GM23338 (cell line): Measurements from ENCODE around the gene WDR17. TPM values are rescaled to one million over a fixed set of nuclear protein-coding genes. Genes with fewer than 3 reads are reported as not detected.

Experiments used
- ATAC-seq: fragments of 200-7000 bp; cut with Tn5 transposase; 3 replicates; pipeline ENCODE4 v1.9.1; 2020
- DNase-seq: peaks from one replicate; pipeline ENCODE4 v3.0.0-alpha.2; 2015; ENCODE audit warnings: low spot score
- H2AFZ ChIP-seq: fragments of 200-600 bp; sonication (generic); 2 replicates; pipeline ENCODE4 v1.8.0; 2016; ENCODE audit warnings: antibody characterized with exemption, mild to moderate bottlenecking, moderate library complexity
- H3F3A ChIP-seq: fragments of 200-600 bp; sonication (generic); replicated peaks from 2 replicates; pipeline ENCODE4 v1.8.0; 2017; ENCODE audit warnings: antibody characterized with exemption, mixed run types, low read depth
- H3K27ac ChIP-seq: fragments of 200-600 bp; sonication (generic); 2 replicates; pipeline ENCODE4 v1.6.1; 2016; ENCODE audit warnings: low read depth
- H3K27me3 ChIP-seq: fragments of 200-600 bp; sonication (generic); 2 replicates; pipeline ENCODE4 v1.8.0; 2016; ENCODE audit warnings: mild to moderate bottlenecking, mixed run types, moderate library complexity; ENCODE audit not compliant: insufficient read depth
- H3K36me3 ChIP-seq: fragments of 200-600 bp; sonication (generic); 2 replicates; pipeline ENCODE4 v1.8.0; 2016; ENCODE audit warnings: mild to moderate bottlenecking; ENCODE audit not compliant: insufficient read depth
- H3K4me1 ChIP-seq: fragments of 200-600 bp; sonication (generic); 2 replicates; pipeline ENCODE4 v1.8.0; 2016; ENCODE audit warnings: mild to moderate bottlenecking, moderate library complexity; ENCODE audit not compliant: insufficient read depth
- H3K4me2 ChIP-seq: fragments of 200-600 bp; sonication (generic); 2 replicates; pipeline ENCODE4 v1.7.1; 2017; ENCODE audit warnings: mixed run types
- H3K4me3 ChIP-seq: fragments of 200-600 bp; sonication (generic); 2 replicates; pipeline ENCODE4 v1.6.1; 2016; ENCODE audit warnings: mixed run types
- H3K79me2 ChIP-seq: fragments of 200-600 bp; sonication (generic); replicated peaks from 2 replicates; pipeline ENCODE4 v1.8.0; 2017; ENCODE audit warnings: mild to moderate bottlenecking; ENCODE audit not compliant: insufficient read depth
- H3K9me2 ChIP-seq: fragments of 200-600 bp; sonication (generic); 2 replicates; pipeline ENCODE4 v1.8.0; 2017; ENCODE audit not compliant: insufficient read depth
- H4K20me1 ChIP-seq: fragments of 200-600 bp; sonication (generic); replicated peaks from 2 replicates; pipeline ENCODE4 v1.8.0; 2017; ENCODE audit warnings: mild to moderate bottlenecking; ENCODE audit not compliant: insufficient read depth
- H3K27ac Mint-ChIP-seq: 2 replicates; pipeline ENCODE4 v1.8.0; 2020; ENCODE audit warnings: inconsistent platforms, mild to moderate bottlenecking, moderate library complexity, mixed read lengths
- H3K27me3 Mint-ChIP-seq: 3 replicates; pipeline ENCODE4 v1.8.0; 2022; ENCODE audit warnings: low read depth, mild to moderate bottlenecking, moderate library complexity, mixed read lengths, inconsistent platforms; ENCODE audit not compliant: insufficient read depth, poor library complexity
- H3K36me3 Mint-ChIP-seq: 3 replicates; pipeline ENCODE4 v1.8.0; 2021; ENCODE audit warnings: low read depth, mild to moderate bottlenecking, inconsistent platforms, moderate library complexity, mixed read lengths
- H3K4me1 Mint-ChIP-seq: 3 replicates; pipeline ENCODE4 v1.8.0; 2020; ENCODE audit warnings: mild to moderate bottlenecking, inconsistent platforms, mixed read lengths
- H3K4me3 Mint-ChIP-seq: 3 replicates; pipeline ENCODE4 v1.8.0; 2021; ENCODE audit warnings: moderate library complexity, mild to moderate bottlenecking, inconsistent platforms, mixed read lengths
- H3K9me3 Mint-ChIP-seq: 3 replicates; pipeline ENCODE4 v1.8.0; 2020; ENCODE audit warnings: moderate library complexity, mild to moderate bottlenecking, inconsistent platforms, mixed read lengths
- CREB1 ChIP-seq: fragments of 250-450 bp; sonication (Bioruptor Pico); IDR thresholded peaks from 2 replicates; pipeline ENCODE4 v1.5.0; 2020; ENCODE audit warnings: low read depth, mild to moderate bottlenecking, moderate library complexity
- JUNB ChIP-seq: IDR thresholded peaks from one replicate; pipeline ENCODE4 v1.6.1; 2016; ENCODE audit warnings: antibody characterized with exemption; ENCODE audit not compliant: unreplicated experiment
- NANOG ChIP-seq: IDR thresholded peaks from 2 replicates; pipeline ENCODE4 v1.6.1; 2016; ENCODE audit warnings: antibody characterized with exemption, borderline replicate concordance
- POLR2AphosphoS5 ChIP-seq: IDR thresholded peaks from 2 replicates; pipeline ENCODE4 v1.6.1; 2016; ENCODE audit warnings: antibody characterized with exemption, low read depth
- polyA plus RNA-seq: library from polyadenylated mRNA; unstranded; fragments of >200 nt; fragmentation: Nextera tagmentation; extraction: Ambion mirVana; gene quantifications from 2 replicates; pipeline ENCODE4 v1.2.1, GENCODE V29; 2016
- total RNA-seq: library from RNA; depleted of rRNA; stranded (reverse); fragments of >200 nt; shearing (Covaris generic); gene quantifications from 2 replicates; pipeline ENCODE4 v1.2.3, GENCODE V29; 2014
- TF ChIP-seq, protein P1 (sequence below): fragments of 250-450 bp; sonication (Bioruptor Pico); IDR thresholded peaks from 2 replicates; pipeline ENCODE4 v1.5.0; 2020; ENCODE audit warnings: mild to moderate bottlenecking, moderate library complexity
- TF ChIP-seq, protein P2 (sequence below), 2 experiments: fragments of 200-600 bp in 1 of 2; sonication (generic) in 1 of 2; conservative IDR thresholded peaks; 2 replicates each; pipeline versions ENCODE4 v1.5.1 to v1.6.1; 2016 to 2017; ENCODE audit warnings: antibody characterized with exemption in 2 of 2, low read depth in 2 of 2, mild to moderate bottlenecking in 2 of 2, moderate library complexity in 1 of 2

The WDR17 gene
- total and polyA plus RNA-seq, 2 experiments from 2014 or later, result 1.9 to 4.3 TPM

- TF ChIP-seq, protein P1, sequence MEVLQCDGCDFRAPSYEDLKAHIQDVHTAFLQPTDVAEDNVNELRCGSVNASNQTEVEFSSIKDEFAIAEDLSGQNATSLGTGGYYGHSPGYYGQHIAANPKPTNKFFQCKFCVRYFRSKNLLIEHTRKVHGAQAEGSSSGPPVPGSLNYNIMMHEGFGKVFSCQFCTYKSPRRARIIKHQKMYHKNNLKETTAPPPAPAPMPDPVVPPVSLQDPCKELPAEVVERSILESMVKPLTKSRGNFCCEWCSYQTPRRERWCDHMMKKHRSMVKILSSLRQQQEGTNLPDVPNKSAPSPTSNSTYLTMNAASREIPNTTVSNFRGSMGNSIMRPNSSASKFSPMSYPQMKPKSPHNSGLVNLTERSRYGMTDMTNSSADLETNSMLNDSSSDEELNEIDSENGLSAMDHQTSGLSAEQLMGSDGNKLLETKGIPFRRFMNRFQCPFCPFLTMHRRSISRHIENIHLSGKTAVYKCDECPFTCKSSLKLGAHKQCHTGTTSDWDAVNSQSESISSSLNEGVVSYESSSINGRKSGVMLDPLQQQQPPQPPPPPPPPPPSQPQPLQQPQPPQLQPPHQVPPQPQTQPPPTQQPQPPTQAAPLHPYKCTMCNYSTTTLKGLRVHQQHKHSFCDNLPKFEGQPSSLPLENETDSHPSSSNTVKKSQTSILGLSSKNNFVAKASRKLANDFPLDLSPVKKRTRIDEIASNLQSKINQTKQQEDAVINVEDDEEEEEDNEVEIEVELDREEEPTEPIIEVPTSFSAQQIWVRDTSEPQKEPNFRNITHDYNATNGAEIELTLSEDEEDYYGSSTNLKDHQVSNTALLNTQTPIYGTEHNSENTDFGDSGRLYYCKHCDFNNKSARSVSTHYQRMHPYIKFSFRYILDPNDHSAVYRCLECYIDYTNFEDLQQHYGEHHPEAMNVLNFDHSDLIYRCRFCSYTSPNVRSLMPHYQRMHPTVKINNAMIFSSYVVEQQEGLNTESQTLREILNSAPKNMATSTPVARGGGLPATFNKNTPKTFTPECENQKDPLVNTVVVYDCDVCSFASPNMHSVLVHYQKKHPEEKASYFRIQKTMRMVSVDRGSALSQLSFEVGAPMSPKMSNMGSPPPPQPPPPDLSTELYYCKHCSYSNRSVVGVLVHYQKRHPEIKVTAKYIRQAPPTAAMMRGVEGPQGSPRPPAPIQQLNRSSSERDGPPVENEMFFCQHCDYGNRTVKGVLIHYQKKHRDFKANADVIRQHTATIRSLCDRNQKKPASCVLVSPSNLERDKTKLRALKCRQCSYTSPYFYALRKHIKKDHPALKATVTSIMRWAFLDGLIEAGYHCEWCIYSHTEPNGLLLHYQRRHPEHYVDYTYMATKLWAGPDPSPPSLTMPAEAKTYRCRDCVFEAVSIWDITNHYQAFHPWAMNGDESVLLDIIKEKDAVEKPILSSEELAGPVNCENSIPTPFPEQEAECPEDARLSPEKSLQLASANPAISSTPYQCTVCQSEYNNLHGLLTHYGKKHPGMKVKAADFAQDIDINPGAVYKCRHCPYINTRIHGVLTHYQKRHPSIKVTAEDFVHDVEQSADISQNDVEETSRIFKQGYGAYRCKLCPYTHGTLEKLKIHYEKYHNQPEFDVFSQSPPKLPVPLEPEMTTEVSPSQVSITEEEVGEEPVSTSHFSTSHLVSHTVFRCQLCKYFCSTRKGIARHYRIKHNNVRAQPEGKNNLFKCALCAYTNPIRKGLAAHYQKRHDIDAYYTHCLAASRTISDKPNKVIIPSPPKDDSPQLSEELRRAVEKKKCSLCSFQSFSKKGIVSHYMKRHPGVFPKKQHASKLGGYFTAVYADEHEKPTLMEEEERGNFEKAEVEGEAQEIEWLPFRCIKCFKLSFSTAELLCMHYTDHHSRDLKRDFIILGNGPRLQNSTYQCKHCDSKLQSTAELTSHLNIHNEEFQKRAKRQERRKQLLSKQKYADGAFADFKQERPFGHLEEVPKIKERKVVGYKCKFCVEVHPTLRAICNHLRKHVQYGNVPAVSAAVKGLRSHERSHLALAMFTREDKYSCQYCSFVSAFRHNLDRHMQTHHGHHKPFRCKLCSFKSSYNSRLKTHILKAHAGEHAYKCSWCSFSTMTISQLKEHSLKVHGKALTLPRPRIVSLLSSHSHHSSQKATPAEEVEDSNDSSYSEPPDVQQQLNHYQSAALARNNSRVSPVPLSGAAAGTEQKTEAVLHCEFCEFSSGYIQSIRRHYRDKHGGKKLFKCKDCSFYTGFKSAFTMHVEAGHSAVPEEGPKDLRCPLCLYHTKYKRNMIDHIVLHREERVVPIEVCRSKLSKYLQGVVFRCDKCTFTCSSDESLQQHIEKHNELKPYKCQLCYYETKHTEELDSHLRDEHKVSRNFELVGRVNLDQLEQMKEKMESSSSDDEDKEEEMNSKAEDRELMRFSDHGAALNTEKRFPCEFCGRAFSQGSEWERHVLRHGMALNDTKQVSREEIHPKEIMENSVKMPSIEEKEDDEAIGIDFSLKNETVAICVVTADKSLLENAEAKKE (CRISPR knock-in tag), result no peak
- TF ChIP-seq JUNB (no peak), NANOG (no peak)
Observed at GRCh38 chr4:176134670-176135069, 69.0 kb downstream of the WDR17 start (continued).

DNA sequence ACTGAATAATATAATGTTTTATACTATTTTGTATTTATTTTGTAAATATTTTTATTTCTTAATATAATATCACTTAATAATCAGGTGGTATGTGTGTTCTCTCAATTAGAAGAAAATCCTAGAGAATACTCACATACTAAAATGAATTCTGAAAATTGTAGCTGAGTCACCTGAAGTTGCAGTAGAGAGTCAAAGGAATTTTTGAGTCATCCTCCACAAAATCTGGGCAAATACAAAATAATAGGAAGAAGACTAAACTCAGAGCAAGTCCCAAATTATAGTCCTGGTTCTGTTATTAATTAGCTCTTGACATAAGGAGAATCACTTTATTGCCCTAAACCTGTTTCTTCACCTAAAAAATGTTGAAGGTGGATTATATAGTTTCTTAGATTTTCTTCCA is 72.0 kb downstream of the WDR17 start:
- H3K27me3 Mint-ChIP-seq, result no peaks in the 10 kb centered on the region
- Histone ChIP-seq H3K4me2 (no peak overlapping the region), H3K27ac (no peak overlapping the region), H3K4me3 (no peak overlapping the region), H3K79me2 (no peaks in the 10 kb centered on the region), H4K20me1 (no peaks in the 10 kb centered on the region), H3K9me2 (no peaks in the 10 kb centered on the region), H3K4me1 (peaks cover 3% of the 10 kb centered on the region; the same call in 1 of the 2 replicates), H2AFZ (no peak overlapping the region), H3F3A (no peaks in the 10 kb centered on the region), H3K36me3 (no peaks in the 10 kb centered on the region), H3K27me3 (no peaks in the 10 kb centered on the region)
- H3K27ac Mint-ChIP-seq, result peak overlapping the region; percentile 30; the same call in 1 of the 2 replicates
- DNase-seq (no peak), ATAC-seq (no peak)
- H3K4me1 Mint-ChIP-seq, result no peaks in the 10 kb centered on the region
- no peaks in the 10 kb centered on the region for H3K36me3 Mint-ChIP-seq
- TF ChIP-seq, protein P2, sequence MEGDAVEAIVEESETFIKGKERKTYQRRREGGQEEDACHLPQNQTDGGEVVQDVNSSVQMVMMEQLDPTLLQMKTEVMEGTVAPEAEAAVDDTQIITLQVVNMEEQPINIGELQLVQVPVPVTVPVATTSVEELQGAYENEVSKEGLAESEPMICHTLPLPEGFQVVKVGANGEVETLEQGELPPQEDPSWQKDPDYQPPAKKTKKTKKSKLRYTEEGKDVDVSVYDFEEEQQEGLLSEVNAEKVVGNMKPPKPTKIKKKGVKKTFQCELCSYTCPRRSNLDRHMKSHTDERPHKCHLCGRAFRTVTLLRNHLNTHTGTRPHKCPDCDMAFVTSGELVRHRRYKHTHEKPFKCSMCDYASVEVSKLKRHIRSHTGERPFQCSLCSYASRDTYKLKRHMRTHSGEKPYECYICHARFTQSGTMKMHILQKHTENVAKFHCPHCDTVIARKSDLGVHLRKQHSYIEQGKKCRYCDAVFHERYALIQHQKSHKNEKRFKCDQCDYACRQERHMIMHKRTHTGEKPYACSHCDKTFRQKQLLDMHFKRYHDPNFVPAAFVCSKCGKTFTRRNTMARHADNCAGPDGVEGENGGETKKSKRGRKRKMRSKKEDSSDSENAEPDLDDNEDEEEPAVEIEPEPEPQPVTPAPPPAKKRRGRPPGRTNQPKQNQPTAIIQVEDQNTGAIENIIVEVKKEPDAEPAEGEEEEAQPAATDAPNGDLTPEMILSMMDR (conservative IDR thresholded peaks at IDR 0.05; ENCODE audit: low read depth in 2 of 2), result no peak
- TF ChIP-seq CREB1 (CRISPR knock-in tag), result no peak
- TF ChIP-seq POLR2AphosphoS5, result no peak
- no peaks in the 10 kb centered on the region for H3K9me3 Mint-ChIP-seq
- H3K4me3 Mint-ChIP-seq, result no peak overlapping the region
